ENCODE measurements around the gene GABBR2. TPM values are rescaled to one million over a fixed set of nuclear protein-coding genes. Genes with fewer than 3 reads are reported as not detected.

The GABBR2 gene
- total RNA-seq, 6 experiments from 2014 or later, result not detected

- Histone ChIP-seq H3K4me3 (no peak overlapping the region), H3K27me3 (no peaks in the 10 kb centered on the region), H3K36me3 (peaks cover 0 to 2% (median 0%) of the 10 kb centered on the region in 4 donors), H3K4me1 (no peaks in the 10 kb centered on the region), H3K9me3 (no peaks in the 10 kb centered on the region), H3K27ac (no peak overlapping the region)
- TF ChIP-seq POLR2A (IDR thresholded peaks at IDR 0.05) (no peak), CTCF (IDR thresholded peaks at IDR 0.05) (no peak)
- ATAC-seq (peak in 1 of 4 donors; percentile 20), DNase-seq (no peak)
- WGBS (ENCODE audit: insufficient coverage, low coverage, low lambda C conversion rate, missing lambda C conversion rate), result 100% methylated on average over 3 of the region's 5 CpGs
- intact Hi-C loops (cut with DNase I), result no loop called here
Measured at GRCh38 chr9:98747476-98747875, 38.7 kb upstream of the GABBR2 start.

- TF ChIP-seq POLR2A (IDR thresholded peaks at IDR 0.05) (no peak), CTCF (IDR thresholded peaks at IDR 0.05) (no peak)
- no peaks in the 10 kb centered on the region for H3K9me3 ChIP-seq
- no peaks in the 10 kb centered on the region for H3K27me3 ChIP-seq
- intact Hi-C loops (cut with DNase I), result no loop called here
- H3K36me3 ChIP-seq, result peaks cover 0 to 2% (median 0%) of the 10 kb centered on the region in 4 donors
- ATAC-seq (no peak), DNase-seq (no peak)
- no peak overlapping the region for H3K4me3 ChIP-seq
- H3K27ac ChIP-seq, result no peak overlapping the region
- 100% methylated on average over 2 of the region's 7 CpGs for WGBS (ENCODE audit: insufficient coverage, low coverage, low lambda C conversion rate, missing lambda C conversion rate)
- no peaks in the 10 kb centered on the region for H3K4me1 ChIP-seq
Measured at GRCh38 chr9:98745470-98745869, 36.7 kb upstream of the GABBR2 start.

GRCh38 chr9:98743818-98744611 is 35.3 kb upstream of the GABBR2 start:
- DNase-seq, result no peak
- 82% methylated on average over 7 of the region's 14 CpGs for WGBS (ENCODE audit: insufficient coverage, low coverage, low lambda C conversion rate, missing lambda C conversion rate)

GRCh38 chr9:98743329-98743728 is 34.6 kb upstream of the GABBR2 start:
- WGBS (ENCODE audit: insufficient coverage, low coverage, low lambda C conversion rate, missing lambda C conversion rate), result 92% methylated on average over 2 of the region's 2 CpGs
- intact Hi-C loops (cut with DNase I), result no loop called here
- no peak overlapping the region for H3K4me3 ChIP-seq
- H3K9me3 ChIP-seq, result no peaks in the 10 kb centered on the region
- H3K36me3 ChIP-seq, result no peaks in the 10 kb centered on the region
- TF ChIP-seq CTCF (IDR thresholded peaks at IDR 0.05) (no peak), POLR2A (IDR thresholded peaks at IDR 0.05) (no peak)
- ATAC-seq (no peak), DNase-seq (no peak)
- H3K27me3 ChIP-seq, result no peaks in the 10 kb centered on the region
- no peak overlapping the region for H3K27ac ChIP-seq
- no peaks in the 10 kb centered on the region for H3K4me1 ChIP-seq

More at GRCh38 chr9:98743818-98744611, 35.3 kb upstream of the GABBR2 start:
- Histone ChIP-seq H3K9me3 (no peaks in the 10 kb centered on the region), H3K4me1 (no peaks in the 10 kb centered on the region), H3K4me3 (no peak overlapping the region), H3K27ac (no peak overlapping the region), H3K36me3 (peaks cover 0 to 2% (median 0%) of the 10 kb centered on the region in 4 donors), H3K27me3 (no peaks in the 10 kb centered on the region)
- peak in 1 of 4 donors; percentile 22 for ATAC-seq
- intact Hi-C loops (cut with DNase I), result no loop called here
- TF ChIP-seq CTCF (IDR thresholded peaks at IDR 0.05) (no peak), POLR2A (IDR thresholded peaks at IDR 0.05) (no peak)

Data from right lobe of liver (tissue), 6 donors.